Measurements from ENCODE around the gene MBIP.

Gene MBIP

DNA sequence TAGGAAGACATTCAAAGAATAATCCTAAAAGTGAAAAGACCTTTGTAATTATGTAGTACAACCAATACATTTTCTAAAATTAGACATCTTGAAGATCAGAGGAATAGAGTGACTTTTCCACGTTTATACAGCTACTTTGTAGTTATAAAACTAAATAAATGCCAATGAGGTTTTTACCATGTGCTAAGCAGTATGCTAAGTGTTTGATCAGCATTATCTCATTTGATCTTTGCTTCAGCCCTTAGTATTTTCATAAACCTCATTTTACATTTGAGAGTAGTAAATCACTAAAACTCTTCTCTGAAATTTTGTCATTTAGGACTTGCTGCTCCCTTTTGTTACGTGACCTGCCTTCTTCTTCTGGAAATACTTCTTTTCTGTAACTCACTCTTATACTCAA, 13.6 kb downstream of the MBIP start:
- Histone ChIP-seq H3K36me3 (ENCODE audit: control insufficient read depth, insufficient read depth, low read length) (peaks cover 7% of the 10 kb centered on the region), H3K18ac (ENCODE audit: low read length) (no peak overlapping the region), H4K5ac (ENCODE audit: low read length) (no peak overlapping the region), H3K4ac (ENCODE audit: low read depth, low read length) (no peak overlapping the region), H3K79me1 (ENCODE audit: low read length) (no peaks in the 10 kb centered on the region), H2BK15ac (replicated peaks; ENCODE audit: low read depth) (no peak overlapping the region), H3K56ac (ENCODE audit: low read length) (no peak overlapping the region), H3K4me1 (ENCODE audit: control insufficient read depth, low read depth, low read length) (no peaks in the 10 kb centered on the region), H3K23ac (ENCODE audit: low read length) (no peak overlapping the region), H3K4me3 (ENCODE audit: low read length) (no peak overlapping the region), H2BK120ac (ENCODE audit: low read depth, low read length) (no peak overlapping the region), H4K8ac (ENCODE audit: low read depth, low read length) (no peak overlapping the region), H3K27me3 (ENCODE audit: insufficient read depth, low read length, poor library complexity) (no peaks in the 10 kb centered on the region), H3K9ac (ENCODE audit: low read length) (no peak overlapping the region), H3K79me2 (ENCODE audit: control insufficient read depth, insufficient read depth, low read length) (no peaks in the 10 kb centered on the region), H3K4me2 (ENCODE audit: low read length) (no peak overlapping the region), H2BK5ac (ENCODE audit: low read length) (no peak overlapping the region), H2AK5ac (ENCODE audit: low read length) (no peak overlapping the region), H3K27ac (ENCODE audit: low read depth, low read length) (no peak overlapping the region)
- no peak for DNase-seq
- no CpG with 5 or more reads among the region's 2 CpGs for WGBS (ENCODE audit: extremely low coverage, insufficient coverage, low lambda C conversion rate)

DNA sequence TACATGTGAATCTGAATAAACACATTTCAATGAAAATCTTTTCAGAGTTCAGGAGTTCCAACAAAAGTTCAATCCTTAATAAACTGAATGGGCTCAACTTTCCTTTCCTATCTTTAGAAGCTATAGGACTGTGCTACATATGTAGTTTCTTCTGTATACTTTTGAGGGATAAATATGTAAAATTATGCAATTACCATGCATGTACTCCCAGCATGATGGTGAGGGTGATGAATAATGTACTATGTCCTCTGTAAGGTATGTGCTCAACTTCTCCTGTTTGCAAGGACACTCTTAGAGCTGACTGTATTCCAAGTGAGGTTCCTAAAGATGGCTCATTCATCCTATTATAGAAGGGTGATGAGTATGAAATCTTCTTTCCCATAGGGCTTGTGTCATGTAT, 15.5 kb downstream of the MBIP start:
- H2BK5ac ChIP-seq (ENCODE audit: low read length): no peak overlapping the region
- peaks cover 2% of the 10 kb centered on the region for H3K36me3 ChIP-seq (ENCODE audit: control insufficient read depth, insufficient read depth, low read length)
- DNase-seq: no peak
- H3K27ac ChIP-seq (ENCODE audit: low read depth, low read length): no peak overlapping the region
- H2BK120ac ChIP-seq (ENCODE audit: low read depth, low read length): no peak overlapping the region
- H3K27me3 ChIP-seq (ENCODE audit: insufficient read depth, low read length, poor library complexity): no peaks in the 10 kb centered on the region
- H4K5ac ChIP-seq (ENCODE audit: low read length): no peak overlapping the region
- no peaks in the 10 kb centered on the region for H3K4me1 ChIP-seq (ENCODE audit: control insufficient read depth, low read depth, low read length)
- H3K79me2 ChIP-seq (ENCODE audit: control insufficient read depth, insufficient read depth, low read length): no peaks in the 10 kb centered on the region
- no peak overlapping the region for H3K9ac ChIP-seq (ENCODE audit: low read length)
- H3K4me3 ChIP-seq (ENCODE audit: low read length): no peak overlapping the region
- no peak overlapping the region for H3K4me2 ChIP-seq (ENCODE audit: low read length)
- H2AK5ac ChIP-seq (ENCODE audit: low read length): no peak overlapping the region
- no peak overlapping the region for H2BK15ac ChIP-seq (replicated peaks; ENCODE audit: low read depth)
- no peak overlapping the region for H4K8ac ChIP-seq (ENCODE audit: low read depth, low read length)
- no peak overlapping the region for H3K23ac ChIP-seq (ENCODE audit: low read length)
- H3K79me1 ChIP-seq (ENCODE audit: low read length): no peaks in the 10 kb centered on the region
- H3K18ac ChIP-seq (ENCODE audit: low read length): no peak overlapping the region
- H3K4ac ChIP-seq (ENCODE audit: low read depth, low read length): no peak overlapping the region
- no peak overlapping the region for H3K56ac ChIP-seq (ENCODE audit: low read length)

DNA sequence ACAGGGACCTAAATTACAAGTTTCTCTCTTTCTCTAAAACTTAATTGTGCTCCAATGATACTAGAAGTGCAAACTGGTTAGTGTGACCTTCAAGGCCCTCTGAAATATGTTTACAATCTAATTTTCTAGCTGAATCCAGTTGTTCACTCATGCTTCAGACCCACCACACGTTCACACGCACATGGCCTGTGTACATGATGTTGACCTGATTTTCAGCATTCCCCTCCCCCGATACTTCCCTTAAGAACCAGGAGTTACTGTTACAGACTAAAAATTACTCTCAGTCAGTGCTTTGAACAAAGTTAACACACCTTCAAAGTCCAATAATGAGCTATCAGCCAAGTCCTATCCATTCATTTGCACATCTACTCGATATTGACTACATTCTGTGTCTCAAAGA, 16.5 kb downstream of the MBIP start:
- Histone ChIP-seq H4K5ac (ENCODE audit: low read length) (no peak overlapping the region), H3K4me2 (ENCODE audit: low read length) (no peak overlapping the region)
- WGBS (ENCODE audit: extremely low coverage, insufficient coverage, low lambda C conversion rate): no CpG with 5 or more reads among the region's 4 CpGs

DNA sequence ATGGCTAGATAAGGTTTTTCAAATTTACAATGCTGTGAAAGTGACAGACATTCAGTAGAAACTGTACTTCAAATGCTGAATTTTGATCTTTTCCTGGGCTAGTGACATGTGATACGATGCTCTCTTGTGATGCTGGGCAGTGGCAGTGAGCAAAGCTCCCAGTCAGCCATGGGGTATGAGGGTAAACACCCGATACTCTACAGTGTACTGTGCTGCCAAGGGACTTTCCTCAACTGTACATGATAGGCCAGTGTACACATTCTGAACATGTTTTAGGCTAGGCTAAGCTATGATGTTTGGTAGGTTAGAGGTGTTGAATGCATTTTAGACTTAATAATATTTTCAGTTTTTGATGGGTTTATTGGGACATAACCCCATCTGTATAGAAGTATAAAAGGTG, 17.6 kb downstream of the MBIP start:
- Histone ChIP-seq H2BK5ac (ENCODE audit: low read length) (no peak overlapping the region), H3K36me3 (ENCODE audit: control insufficient read depth, insufficient read depth, low read length) (peaks cover 2% of the 10 kb centered on the region), H3K18ac (ENCODE audit: low read length) (no peak overlapping the region), H4K5ac (ENCODE audit: low read length) (no peak overlapping the region), H3K23ac (ENCODE audit: low read length) (no peak overlapping the region), H3K27me3 (ENCODE audit: insufficient read depth, low read length, poor library complexity) (no peaks in the 10 kb centered on the region), H2AK5ac (ENCODE audit: low read length) (no peak overlapping the region), H3K4me1 (ENCODE audit: control insufficient read depth, low read depth, low read length) (no peaks in the 10 kb centered on the region), H3K4ac (ENCODE audit: low read depth, low read length) (no peak overlapping the region), H3K9ac (ENCODE audit: low read length) (no peak overlapping the region), H3K4me3 (ENCODE audit: low read length) (no peak overlapping the region), H2BK120ac (ENCODE audit: low read depth, low read length) (no peak overlapping the region), H4K8ac (ENCODE audit: low read depth, low read length) (no peak overlapping the region), H3K79me2 (ENCODE audit: control insufficient read depth, insufficient read depth, low read length) (no peaks in the 10 kb centered on the region), H3K4me2 (ENCODE audit: low read length) (no peak overlapping the region), H3K27ac (ENCODE audit: low read depth, low read length) (no peak overlapping the region), H2BK15ac (replicated peaks; ENCODE audit: low read depth) (no peak overlapping the region), H3K56ac (ENCODE audit: low read length) (no peak overlapping the region), H3K79me1 (ENCODE audit: low read length) (no peaks in the 10 kb centered on the region)
- whole genome bisulfite sequencing (ENCODE audit: extremely low coverage, insufficient coverage, low lambda C conversion rate): no CpG with 5 or more reads among the region's 2 CpGs
- DNase-seq: no peak

More for the DNA sequence above, 16.5 kb downstream of the MBIP start:
- H2AK5ac ChIP-seq (ENCODE audit: low read length): no peak overlapping the region
- no peak overlapping the region for H3K23ac ChIP-seq (ENCODE audit: low read length)
- H3K4me3 ChIP-seq (ENCODE audit: low read length): no peak overlapping the region
- no peak overlapping the region for H3K9ac ChIP-seq (ENCODE audit: low read length)
- H2BK120ac ChIP-seq (ENCODE audit: low read depth, low read length): no peak overlapping the region
- no peak overlapping the region for H4K8ac ChIP-seq (ENCODE audit: low read depth, low read length)
- H3K27me3 ChIP-seq (ENCODE audit: insufficient read depth, low read length, poor library complexity): no peaks in the 10 kb centered on the region
- H2BK15ac ChIP-seq (replicated peaks; ENCODE audit: low read depth): no peak overlapping the region
- no peaks in the 10 kb centered on the region for H3K79me1 ChIP-seq (ENCODE audit: low read length)
- H3K79me2 ChIP-seq (ENCODE audit: control insufficient read depth, insufficient read depth, low read length): no peaks in the 10 kb centered on the region
- H3K18ac ChIP-seq (ENCODE audit: low read length): no peak overlapping the region
- no peak overlapping the region for H3K56ac ChIP-seq (ENCODE audit: low read length)
- H3K4me1 ChIP-seq (ENCODE audit: control insufficient read depth, low read depth, low read length): no peaks in the 10 kb centered on the region
- DNase-seq: no peak
- peaks cover 2% of the 10 kb centered on the region for H3K36me3 ChIP-seq (ENCODE audit: control insufficient read depth, insufficient read depth, low read length)
- no peak overlapping the region for H2BK5ac ChIP-seq (ENCODE audit: low read length)
- H3K27ac ChIP-seq (ENCODE audit: low read depth, low read length): no peak overlapping the region
- H3K4ac ChIP-seq (ENCODE audit: low read depth, low read length): no peak overlapping the region

DNA sequence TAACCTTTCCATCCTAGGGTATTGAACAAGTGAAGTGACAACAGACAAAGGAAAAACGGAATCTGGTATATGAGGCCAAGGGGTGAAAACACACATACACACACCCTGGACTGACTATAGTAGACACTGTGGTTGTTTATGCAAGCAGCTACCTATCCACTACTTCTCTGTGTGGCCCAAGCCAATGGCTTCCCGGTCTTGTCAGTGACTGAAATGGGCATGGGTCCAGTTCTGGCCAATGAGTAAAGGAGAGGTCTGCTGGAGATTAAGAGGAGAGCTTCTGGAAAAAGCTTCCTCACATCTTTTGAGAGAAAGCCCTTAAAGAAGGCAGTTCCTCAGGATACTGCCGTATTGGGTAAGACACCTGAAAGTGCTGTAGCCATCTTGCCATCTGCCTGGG, 19.3 kb downstream of the MBIP start:
- H2BK15ac ChIP-seq (replicated peaks; ENCODE audit: low read depth): no peak overlapping the region
- H3K4me3 ChIP-seq (ENCODE audit: low read length): no peak overlapping the region
- no peak overlapping the region for H2AK5ac ChIP-seq (ENCODE audit: low read length)
- H3K79me1 ChIP-seq (ENCODE audit: low read length): no peaks in the 10 kb centered on the region
- H4K8ac ChIP-seq (ENCODE audit: low read depth, low read length): no peak overlapping the region
- peaks cover 4% of the 10 kb centered on the region for H3K4me1 ChIP-seq (ENCODE audit: control insufficient read depth, low read depth, low read length)
- H3K23ac ChIP-seq (ENCODE audit: low read length): no peak overlapping the region
- WGBS (ENCODE audit: extremely low coverage, insufficient coverage, low lambda C conversion rate): no CpG with 5 or more reads among the region's 3 CpGs
- H3K36me3 ChIP-seq (ENCODE audit: control insufficient read depth, insufficient read depth, low read length): peaks cover 2% of the 10 kb centered on the region
- no peak overlapping the region for H4K5ac ChIP-seq (ENCODE audit: low read length)
- no peak for DNase-seq
- H3K4ac ChIP-seq (ENCODE audit: low read depth, low read length): no peak overlapping the region
- no peak overlapping the region for H3K9ac ChIP-seq (ENCODE audit: low read length)
- no peaks in the 10 kb centered on the region for H3K79me2 ChIP-seq (ENCODE audit: control insufficient read depth, insufficient read depth, low read length)
- H2BK5ac ChIP-seq (ENCODE audit: low read length): no peak overlapping the region
- no peak overlapping the region for H3K27ac ChIP-seq (ENCODE audit: low read depth, low read length)
- no peaks in the 10 kb centered on the region for H3K27me3 ChIP-seq (ENCODE audit: insufficient read depth, low read length, poor library complexity)
- no peak overlapping the region for H3K4me2 ChIP-seq (ENCODE audit: low read length)
- no peak overlapping the region for H3K18ac ChIP-seq (ENCODE audit: low read length)
- H2BK120ac ChIP-seq (ENCODE audit: low read depth, low read length): no peak overlapping the region
- H3K56ac ChIP-seq (ENCODE audit: low read length): no peak overlapping the region

DNA sequence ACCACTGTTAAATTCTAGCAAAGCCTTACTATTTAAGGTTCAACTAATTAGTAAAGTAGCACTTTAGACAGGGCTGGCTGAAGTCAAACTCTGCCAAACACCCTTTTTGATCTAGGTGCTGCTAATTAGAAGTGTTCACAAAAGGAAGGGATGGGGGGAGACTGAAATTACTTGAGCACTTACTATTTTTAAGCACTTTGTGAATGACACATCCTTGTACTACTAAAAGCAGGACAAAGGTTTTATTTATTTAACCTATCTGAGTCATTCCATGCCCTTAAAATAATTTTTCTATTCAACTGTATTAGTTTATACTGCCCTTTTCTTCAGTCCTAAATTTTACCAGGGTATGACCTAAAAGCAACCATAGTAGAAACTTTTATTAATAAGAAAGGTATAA, 20.1 kb downstream of the MBIP start:
- H3K79me2 ChIP-seq (ENCODE audit: control insufficient read depth, insufficient read depth, low read length): no peaks in the 10 kb centered on the region
- no peak overlapping the region for H3K27ac ChIP-seq (ENCODE audit: low read depth, low read length)
- no peak overlapping the region for H4K8ac ChIP-seq (ENCODE audit: low read depth, low read length)
- no peak overlapping the region for H3K4me2 ChIP-seq (ENCODE audit: low read length)
- no peak overlapping the region for H3K9ac ChIP-seq (ENCODE audit: low read length)
- H3K4me3 ChIP-seq (ENCODE audit: low read length): no peak overlapping the region
- no peak overlapping the region for H3K23ac ChIP-seq (ENCODE audit: low read length)
- peaks cover under 1% of the 10 kb centered on the region for H3K36me3 ChIP-seq (ENCODE audit: control insufficient read depth, insufficient read depth, low read length)
- no peak for DNase-seq
- H3K79me1 ChIP-seq (ENCODE audit: low read length): no peaks in the 10 kb centered on the region
- no peak overlapping the region for H3K18ac ChIP-seq (ENCODE audit: low read length)
- no peak overlapping the region for H2BK5ac ChIP-seq (ENCODE audit: low read length)
- no peak overlapping the region for H2AK5ac ChIP-seq (ENCODE audit: low read length)
- no peak overlapping the region for H2BK15ac ChIP-seq (replicated peaks; ENCODE audit: low read depth)
- H3K4ac ChIP-seq (ENCODE audit: low read depth, low read length): no peak overlapping the region
- no peak overlapping the region for H4K5ac ChIP-seq (ENCODE audit: low read length)
- H3K56ac ChIP-seq (ENCODE audit: low read length): no peak overlapping the region
- peaks cover 4% of the 10 kb centered on the region for H3K4me1 ChIP-seq (ENCODE audit: control insufficient read depth, low read depth, low read length)
- no peaks in the 10 kb centered on the region for H3K27me3 ChIP-seq (ENCODE audit: insufficient read depth, low read length, poor library complexity)
- no peak overlapping the region for H2BK120ac ChIP-seq (ENCODE audit: low read depth, low read length)

All from mesendoderm (in vitro differentiated cells).